Osteoblast (primary cell): ENCODE data around the gene PTPRZ1. TPM values are rescaled to one million over a fixed set of nuclear protein-coding genes. Genes with fewer than 3 reads are reported as not detected.

Experiments
- DNase-seq: peaks from one replicate; pipeline ENCODE4 v3.0.0; 2011; ENCODE audit warnings: low spot score, mixed read lengths; ENCODE audit not compliant: insufficient read length; ENCODE audit errors: missing footprints
- H2AFZ ChIP-seq: 2 replicates; pipeline ENCODE4 v1.6.0; 2011; ENCODE audit warnings: mild to moderate bottlenecking, low read length
- H3K27ac ChIP-seq: 2 replicates; pipeline ENCODE4 v1.5.1; 2011; ENCODE audit warnings: mild to moderate bottlenecking, low read depth, low read length, moderate library complexity
- H3K27me3 ChIP-seq: 2 replicates; pipeline ENCODE4 v1.6.0; 2012; ENCODE audit warnings: mild to moderate bottlenecking, control low read depth, inconsistent platforms, low read length, moderate library complexity; ENCODE audit not compliant: insufficient read depth
- H3K36me3 ChIP-seq: 2 replicates; pipeline ENCODE4 v1.5.1; 2011; ENCODE audit warnings: mild to moderate bottlenecking, low read length, control low read depth, moderate library complexity; ENCODE audit not compliant: insufficient read depth
- H3K4me1 ChIP-seq: 2 replicates; pipeline ENCODE4 v1.5.1; 2011; ENCODE audit warnings: mild to moderate bottlenecking, low read length, control low read depth, moderate library complexity; ENCODE audit not compliant: insufficient read depth
- H3K4me2 ChIP-seq: 2 replicates; pipeline ENCODE4 v1.6.0; 2011; ENCODE audit warnings: mild to moderate bottlenecking, low read length; ENCODE audit not compliant: insufficient read depth
- H3K4me3 ChIP-seq: fragments of 200-600 bp; sonication (generic); 3 replicates; pipeline ENCODE4 v1.5.1; 2012; ENCODE audit warnings: mild to moderate bottlenecking, low read length, inconsistent platforms; ENCODE audit not compliant: insufficient read depth
- H3K79me2 ChIP-seq: 2 replicates; pipeline ENCODE4 v1.6.0; 2012; ENCODE audit warnings: mild to moderate bottlenecking, low read length, control low read depth, inconsistent platforms; ENCODE audit not compliant: insufficient read depth
- H3K9me3 ChIP-seq: 2 replicates; pipeline ENCODE4 v1.5.1; 2011; ENCODE audit warnings: low read depth, low read length, control low read depth
- H4K20me1 ChIP-seq: 2 replicates; pipeline ENCODE4 v1.6.0; 2012; ENCODE audit warnings: mild to moderate bottlenecking, low read length, control low read depth; ENCODE audit not compliant: insufficient read depth
- total RNA-seq: library from RNA; depleted of rRNA; stranded (reverse); fragments of >200 nt; gene quantifications from 2 replicates; pipeline ENCODE4 v1.2.3, GENCODE V29; 2012
- TF ChIP-seq, protein P1 (sequence below): IDR thresholded peaks from 2 replicates; pipeline ENCODE4 v1.5.1; 2011; ENCODE audit warnings: mild to moderate bottlenecking, low read depth, low read length, moderate library complexity; ENCODE audit errors: extremely low read depth

PTPRZ1 gene
- total RNA-seq, result under 0.01 TPM in 1 of 2 replicates, not detected in the other

DNA sequence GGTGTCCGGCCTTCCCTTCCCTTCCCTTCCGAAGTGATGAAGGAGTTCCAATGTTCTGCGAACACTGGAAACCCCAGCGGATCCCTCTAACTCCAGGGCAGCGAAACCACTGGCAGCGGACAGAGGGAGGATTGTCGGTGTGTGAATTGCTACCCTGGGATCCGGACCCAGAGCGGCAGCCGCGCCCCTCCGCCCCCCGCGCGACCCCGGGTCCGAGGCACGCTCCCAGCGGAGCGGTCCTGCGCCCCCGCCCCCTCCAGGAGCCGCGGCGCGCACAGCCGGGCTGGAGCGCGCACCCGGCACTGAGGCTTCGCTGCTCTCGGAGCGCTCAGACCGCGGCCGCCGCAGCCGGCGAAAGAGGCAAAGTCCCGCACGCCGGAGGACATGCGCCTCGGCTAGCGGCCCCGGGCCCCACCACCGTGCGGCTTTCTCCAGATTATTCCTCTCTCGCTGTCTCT, at the start of gene PTPRZ1:
Gene PTPRZ1 (plus strand): TSS at position 331 of the 458 bp plus-strand sequence. CDS start 339 bp downstream, outside the sequence.
- Histone ChIP-seq H3K36me3 (no peaks in the 10 kb centered on the region), H3K4me2 (peak within 1 kb of the TSS; percentile 95), H3K79me2 (no peaks in the 10 kb centered on the region), H3K4me3 (peak within 1 kb of the TSS; percentile 71), H4K20me1 (no peaks in the 10 kb centered on the region), H3K27ac (no peak within 1 kb of the TSS), H3K4me1 (no peaks in the 10 kb centered on the region), H3K9me3 (no peaks in the 10 kb centered on the region), H2AFZ (peak within 1 kb of the TSS; percentile 89), H3K27me3 (peaks cover 37% of the 10 kb centered on the region)
- DNase-seq, result peak; percentile 59
- TF ChIP-seq, protein P1, sequence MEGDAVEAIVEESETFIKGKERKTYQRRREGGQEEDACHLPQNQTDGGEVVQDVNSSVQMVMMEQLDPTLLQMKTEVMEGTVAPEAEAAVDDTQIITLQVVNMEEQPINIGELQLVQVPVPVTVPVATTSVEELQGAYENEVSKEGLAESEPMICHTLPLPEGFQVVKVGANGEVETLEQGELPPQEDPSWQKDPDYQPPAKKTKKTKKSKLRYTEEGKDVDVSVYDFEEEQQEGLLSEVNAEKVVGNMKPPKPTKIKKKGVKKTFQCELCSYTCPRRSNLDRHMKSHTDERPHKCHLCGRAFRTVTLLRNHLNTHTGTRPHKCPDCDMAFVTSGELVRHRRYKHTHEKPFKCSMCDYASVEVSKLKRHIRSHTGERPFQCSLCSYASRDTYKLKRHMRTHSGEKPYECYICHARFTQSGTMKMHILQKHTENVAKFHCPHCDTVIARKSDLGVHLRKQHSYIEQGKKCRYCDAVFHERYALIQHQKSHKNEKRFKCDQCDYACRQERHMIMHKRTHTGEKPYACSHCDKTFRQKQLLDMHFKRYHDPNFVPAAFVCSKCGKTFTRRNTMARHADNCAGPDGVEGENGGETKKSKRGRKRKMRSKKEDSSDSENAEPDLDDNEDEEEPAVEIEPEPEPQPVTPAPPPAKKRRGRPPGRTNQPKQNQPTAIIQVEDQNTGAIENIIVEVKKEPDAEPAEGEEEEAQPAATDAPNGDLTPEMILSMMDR, result no peak

DNA sequence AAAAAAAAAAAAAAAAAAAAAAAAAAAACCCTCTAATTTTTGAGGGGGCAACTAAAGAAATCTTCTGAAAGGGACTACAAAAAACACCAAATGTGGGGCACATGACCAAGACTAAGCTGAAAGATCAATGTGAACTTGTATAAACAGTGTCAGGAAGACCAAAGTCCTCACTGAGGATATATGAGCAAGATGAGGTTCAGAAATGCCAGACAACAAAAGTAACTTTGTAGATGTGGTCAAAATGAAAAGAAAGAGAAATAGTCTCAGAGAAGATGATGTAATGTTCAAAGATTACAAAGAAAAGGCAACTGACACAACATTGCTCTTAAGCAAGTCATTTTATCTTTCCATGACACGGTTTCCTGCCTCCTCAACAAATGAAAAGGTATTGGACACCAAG, 48.7 kb upstream of the PTPRZ1 start:
- H3K27ac ChIP-seq, result no peak overlapping the region
- H3K27me3 ChIP-seq, result no peaks in the 10 kb centered on the region
- no peaks in the 10 kb centered on the region for H3K4me1 ChIP-seq
- no peaks in the 10 kb centered on the region for H3K36me3 ChIP-seq
- H3K4me3 ChIP-seq, result no peak overlapping the region
- H3K9me3 ChIP-seq, result no peaks in the 10 kb centered on the region
- H3K4me2 ChIP-seq, result no peak overlapping the region
- DNase-seq, result no peak
- H4K20me1 ChIP-seq, result no peaks in the 10 kb centered on the region
- TF ChIP-seq, protein P1, result no peak
- H3K79me2 ChIP-seq, result no peaks in the 10 kb centered on the region
- no peak overlapping the region for H2AFZ ChIP-seq

DNA sequence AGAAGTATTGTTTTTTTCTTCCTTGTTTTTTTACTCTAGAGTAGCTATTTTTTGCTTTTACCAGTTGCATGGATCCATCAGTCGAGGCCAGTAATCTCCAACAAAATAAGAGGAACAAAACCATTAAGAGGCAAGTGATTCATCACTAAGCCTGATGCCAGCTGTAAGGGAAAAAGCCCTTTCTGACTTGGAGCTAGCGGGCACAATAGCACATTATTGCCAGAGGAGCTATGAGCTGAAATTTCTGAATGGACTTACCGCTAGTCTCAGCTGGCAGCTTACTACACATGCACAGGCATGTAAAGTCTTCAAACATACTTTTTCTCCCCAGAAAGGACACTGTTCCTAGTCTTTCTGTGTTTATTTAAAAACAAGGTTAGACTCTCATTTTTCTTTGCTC, 41.6 kb upstream of the PTPRZ1 start:
- Histone ChIP-seq H3K79me2 (no peaks in the 10 kb centered on the region), H4K20me1 (no peaks in the 10 kb centered on the region), H3K27me3 (no peaks in the 10 kb centered on the region), H3K27ac (no peak overlapping the region), H3K9me3 (no peaks in the 10 kb centered on the region), H2AFZ (no peak overlapping the region), H3K4me3 (no peak overlapping the region), H3K4me2 (no peak overlapping the region), H3K4me1 (no peaks in the 10 kb centered on the region), H3K36me3 (no peaks in the 10 kb centered on the region)
- no peak for DNase-seq
- TF ChIP-seq, protein P1, result no peak

DNA sequence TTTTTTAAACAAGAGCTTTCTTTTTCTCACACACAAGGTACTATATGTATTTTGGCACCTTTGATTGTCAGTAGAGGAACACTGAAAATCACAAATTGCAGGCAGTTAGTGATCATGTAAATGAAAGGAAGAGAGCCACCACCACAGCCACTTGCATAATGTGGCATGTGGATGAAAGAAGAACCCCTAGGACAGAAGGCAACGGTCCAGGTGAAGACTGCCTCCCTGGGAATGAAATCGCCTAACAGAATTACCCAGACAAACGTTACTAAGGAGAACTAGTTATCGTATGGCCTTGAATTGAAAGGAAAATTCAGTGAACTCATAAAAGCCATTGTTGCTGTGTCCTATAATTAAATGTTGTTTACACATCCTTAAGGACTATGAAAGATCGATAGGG, 41.2 kb upstream of the PTPRZ1 start:
- TF ChIP-seq, protein P1, result no peak
- Histone ChIP-seq H3K27me3 (no peaks in the 10 kb centered on the region), H3K79me2 (no peaks in the 10 kb centered on the region), H3K4me2 (no peak overlapping the region), H3K4me3 (no peak overlapping the region), H4K20me1 (no peaks in the 10 kb centered on the region), H3K36me3 (no peaks in the 10 kb centered on the region), H3K4me1 (no peaks in the 10 kb centered on the region), H3K9me3 (no peaks in the 10 kb centered on the region), H3K27ac (no peak overlapping the region), H2AFZ (no peak overlapping the region)
- DNase-seq, result no peak
